HG03139 (cell line): Measurements from ENCODE around the gene CHIA.
"Not testable (repeated sequence)": the region's sequence is repeated elsewhere in the genome, so short reads cannot be mapped to it uniquely, and the experiment has no call there.

ENCODE experiments used
- ATAC-seq: cut with Tn5 transposase; IDR thresholded peaks from one replicate; pipeline ENCODE4 v1.9.1; 2021; ENCODE audit not compliant: unreplicated experiment

The CHIA gene

GRCh38 chr1:111283838-111284237 lies 6.8 kb upstream of the CHIA start:
- ATAC-seq, result no peak

- ATAC-seq, result no peak
Observed at GRCh38 chr1:111285879-111286278, 4.8 kb upstream of the CHIA start.

DNA sequence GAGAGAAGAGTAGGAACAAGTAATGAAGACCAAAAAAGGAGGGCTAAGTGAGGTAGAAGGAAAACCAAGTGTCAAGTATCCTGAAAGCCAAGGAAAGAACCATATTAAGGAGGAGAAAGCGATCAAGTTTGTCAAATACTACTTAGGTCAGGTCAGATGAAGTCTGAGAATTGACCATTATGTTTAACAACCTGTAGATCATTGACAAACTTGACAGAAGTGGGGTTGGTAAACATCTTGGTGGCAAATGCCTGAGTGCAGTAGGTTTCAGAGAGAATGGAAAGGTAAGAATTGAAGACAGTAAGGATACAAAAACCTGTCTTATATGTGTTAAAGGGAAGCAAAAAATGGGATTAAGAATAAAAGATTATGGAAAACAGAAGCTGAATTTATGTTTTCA lies 3.7 kb upstream of the CHIA start:
- ATAC-seq, result no peak

DNA sequence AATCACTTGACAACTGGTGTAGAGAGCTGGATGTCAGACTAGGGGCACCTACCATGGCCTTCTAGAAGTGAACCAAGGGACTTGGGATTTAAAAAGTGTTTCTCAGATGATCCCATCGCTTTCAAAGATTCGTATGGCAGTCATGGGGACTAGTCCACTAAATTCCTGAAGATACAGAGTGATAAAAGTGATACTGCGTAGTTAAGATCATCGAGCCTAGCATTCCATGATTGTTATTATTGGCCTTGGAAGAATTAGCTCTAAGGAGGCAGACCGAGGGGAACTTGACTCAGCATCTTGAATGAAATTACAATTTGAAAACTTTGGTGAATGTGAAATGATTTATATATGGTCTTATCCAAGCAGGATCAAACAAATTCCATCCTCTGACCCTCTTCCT lies 1.3 kb upstream of the CHIA start:
- ATAC-seq, result no peak

DNA sequence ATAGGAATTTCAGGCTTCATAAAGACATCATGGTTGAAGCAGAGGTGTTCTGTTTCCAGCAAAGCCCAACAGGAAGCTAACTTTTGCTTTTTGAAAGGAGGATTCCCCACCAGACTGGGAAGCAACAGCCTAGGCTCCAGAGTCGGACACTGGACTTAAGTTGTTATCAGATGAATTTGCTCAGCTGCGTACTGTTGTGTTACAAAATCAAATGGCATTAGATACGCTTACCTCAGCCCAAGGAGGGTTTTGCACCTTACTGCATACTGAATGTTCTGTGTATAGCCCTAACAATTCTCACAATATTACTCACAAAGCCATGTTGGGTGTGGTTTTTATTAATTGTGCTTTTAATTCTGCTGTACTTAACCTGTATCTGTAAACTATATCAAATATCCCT lies 547 bp upstream of the CHIA start:
- no peak for ATAC-seq

DNA sequence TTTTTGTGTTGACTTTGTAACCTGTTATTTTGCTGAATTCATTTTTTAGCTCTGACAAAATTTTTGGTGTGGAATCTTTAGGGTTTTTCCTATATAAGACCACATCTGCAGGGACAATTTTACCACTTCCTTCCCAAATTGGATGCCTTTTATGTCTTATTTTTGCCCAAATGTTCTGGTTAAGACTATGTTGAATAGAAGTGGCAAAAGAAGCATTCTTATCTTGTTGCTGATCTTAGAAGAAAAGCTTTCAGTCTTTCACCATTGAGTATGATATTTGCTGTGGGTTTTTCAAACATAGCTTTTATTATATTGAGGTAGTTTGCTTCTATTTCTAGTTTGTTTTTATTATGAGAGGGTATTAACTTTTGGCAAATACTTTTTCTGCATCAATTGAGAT lies 3.7 kb downstream of the CHIA start:
- ATAC-seq, result no peak

- no peak for ATAC-seq
Observed at GRCh38 chr1:111302374-111302773, 11.7 kb downstream of the CHIA start.

DNA sequence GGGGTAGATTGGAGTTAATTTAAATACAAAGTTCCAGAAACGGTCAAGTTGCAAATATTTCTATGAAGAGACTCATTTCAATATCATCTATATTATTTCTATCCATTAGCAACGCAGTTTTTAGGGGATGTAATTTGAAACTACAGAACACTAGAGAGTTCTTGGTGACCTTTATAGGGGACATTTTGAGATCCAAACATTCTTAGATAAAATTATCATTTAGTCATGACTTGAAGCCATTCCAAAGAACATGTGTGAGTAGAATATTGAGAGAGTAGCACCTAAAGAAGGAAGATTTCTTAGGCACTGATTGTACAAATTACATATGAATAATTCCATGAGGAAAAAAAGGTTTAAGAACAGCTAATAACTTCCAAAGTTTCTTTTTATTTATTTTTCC lies 19.0 kb downstream of the CHIA start:
- no peak for ATAC-seq

DNA sequence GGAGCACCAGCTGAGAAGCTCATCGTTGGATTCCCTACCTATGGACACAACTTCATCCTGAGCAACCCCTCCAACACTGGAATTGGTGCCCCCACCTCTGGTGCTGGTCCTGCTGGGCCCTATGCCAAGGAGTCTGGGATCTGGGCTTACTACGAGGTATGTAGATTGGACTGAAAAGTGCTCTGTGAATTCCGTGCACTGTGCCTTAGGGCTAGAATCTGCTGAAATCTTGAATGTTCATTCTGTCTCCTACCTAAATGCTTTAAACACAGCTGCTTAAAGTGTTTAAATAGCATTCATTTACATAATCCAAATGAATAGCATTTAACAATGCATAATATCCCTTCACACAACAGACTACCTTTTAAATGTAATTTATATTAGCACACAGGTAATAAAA lies 27.9 kb downstream of the CHIA start:
- no peak for ATAC-seq

GRCh38 chr1:111320066-111320879 lies 29.6 kb downstream of the CHIA start:
- ATAC-seq, result no peak

- no peak for ATAC-seq
Observed at GRCh38 chr1:111323231-111323630, 32.6 kb downstream of the CHIA start.

DNA sequence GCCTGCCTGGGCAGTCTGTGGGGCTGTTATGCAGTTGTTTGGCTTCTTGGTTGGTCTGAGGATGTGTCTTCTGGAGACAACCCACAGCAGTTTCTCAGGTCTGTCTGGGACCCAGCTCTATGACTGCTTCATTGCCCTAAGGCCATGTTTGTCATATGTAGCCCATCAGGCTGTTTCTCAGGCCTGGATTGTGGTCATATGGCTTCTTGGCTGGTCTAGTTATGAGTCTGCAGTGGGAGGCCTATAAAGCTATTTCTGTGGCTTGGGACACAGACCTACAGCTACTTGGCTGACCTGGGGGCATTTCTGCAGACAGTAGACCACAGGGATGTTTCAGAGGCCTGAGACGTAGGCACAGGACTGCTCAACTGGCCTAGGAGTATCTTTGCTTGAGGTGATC lies 41.5 kb downstream of the CHIA start:
- ATAC-seq, result no peak

DNA sequence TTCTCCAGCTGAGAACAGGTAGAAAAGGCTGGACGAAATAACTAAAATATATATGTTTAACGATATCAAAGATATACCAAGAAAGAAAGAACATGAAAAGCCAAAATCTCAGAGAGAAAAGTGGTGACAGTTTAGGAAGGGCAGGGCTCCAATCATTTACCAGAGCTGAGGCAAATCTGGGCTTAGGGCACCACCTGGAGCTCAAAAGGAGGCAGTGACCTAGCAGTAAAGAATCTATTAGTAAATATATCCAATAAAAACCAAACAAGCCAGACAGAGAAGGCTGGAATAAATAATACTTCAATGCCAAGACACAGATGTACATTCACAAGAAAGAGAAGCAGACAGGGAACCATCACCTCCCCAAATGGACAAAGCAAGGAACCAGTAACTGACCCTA lies 43.5 kb downstream of the CHIA start:
- no peak for ATAC-seq

- ATAC-seq, result not testable (repeated sequence)
Observed at GRCh38 chr1:111335214-111335877, 44.7 kb downstream of the CHIA start.

DNA sequence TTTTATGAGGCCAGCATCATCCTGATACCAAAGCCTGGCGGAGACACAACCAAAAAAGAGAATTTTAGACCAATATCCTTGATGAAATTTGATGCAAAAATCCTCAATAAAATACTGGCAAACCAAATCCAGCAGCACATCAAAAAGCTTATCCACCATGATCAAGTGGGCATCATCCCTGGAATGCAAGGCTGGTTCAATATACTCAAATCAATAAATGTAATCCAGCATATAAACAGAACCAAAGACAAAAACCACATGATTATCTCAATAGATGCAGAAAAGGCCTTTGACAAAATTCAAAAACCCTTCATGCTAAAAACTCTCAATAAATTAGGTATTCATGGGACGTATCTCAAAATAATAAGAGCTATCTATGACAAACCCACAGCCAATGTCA lies 48.2 kb downstream of the CHIA start:
- ATAC-seq, result not testable (repeated sequence)

- peak; percentile 85 for ATAC-seq
Observed at GRCh38 chr1:111346089-111346885, 55.6 kb downstream of the CHIA start.

DNA sequence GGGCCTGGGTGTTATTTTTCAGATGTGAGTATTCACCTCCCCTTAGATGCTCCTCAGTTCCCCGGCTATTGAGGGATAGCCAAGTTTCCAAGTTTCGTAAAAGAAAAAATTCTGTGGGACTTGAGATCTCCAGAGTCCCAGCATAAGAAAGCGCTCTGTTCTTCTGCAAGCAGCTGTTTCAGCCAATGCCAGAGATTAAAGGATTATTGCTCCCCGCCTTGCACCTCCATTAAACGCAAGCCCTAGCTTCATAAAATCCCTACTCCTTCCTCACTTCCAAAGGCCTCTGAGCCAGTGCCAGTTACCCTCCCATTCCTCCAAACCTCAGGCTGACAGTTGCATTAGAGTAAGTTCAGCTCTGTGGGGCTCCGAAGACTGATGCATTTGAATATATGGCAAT lies 56.4 kb downstream of the CHIA start:
- ATAC-seq, result no peak

- no peak for ATAC-seq
Observed at GRCh38 chr1:111351700-111352099, 61.0 kb downstream of the CHIA start.

DNA sequence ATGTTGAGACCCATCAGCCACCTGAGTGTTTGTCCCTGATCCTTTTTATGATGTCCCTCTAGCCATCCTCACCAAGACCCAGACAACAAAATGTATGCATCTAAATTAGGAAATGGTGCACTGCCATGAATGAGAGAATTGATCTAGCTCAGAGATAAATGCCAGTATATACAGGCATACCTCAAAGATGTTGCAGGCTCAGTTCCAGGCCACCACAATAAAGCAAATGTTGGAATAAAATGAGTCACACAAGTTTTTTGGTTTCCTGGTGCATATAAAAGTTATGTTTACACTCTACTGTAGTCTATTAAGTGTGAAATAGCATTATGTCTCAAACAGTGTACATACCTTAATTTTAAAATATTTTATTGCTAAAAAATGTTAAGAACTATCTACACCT lies 63.9 kb downstream of the CHIA start:
- no peak for ATAC-seq

GRCh38 chr1:111358964-111359363 lies 68.3 kb downstream of the CHIA start:
- no peak for ATAC-seq

DNA sequence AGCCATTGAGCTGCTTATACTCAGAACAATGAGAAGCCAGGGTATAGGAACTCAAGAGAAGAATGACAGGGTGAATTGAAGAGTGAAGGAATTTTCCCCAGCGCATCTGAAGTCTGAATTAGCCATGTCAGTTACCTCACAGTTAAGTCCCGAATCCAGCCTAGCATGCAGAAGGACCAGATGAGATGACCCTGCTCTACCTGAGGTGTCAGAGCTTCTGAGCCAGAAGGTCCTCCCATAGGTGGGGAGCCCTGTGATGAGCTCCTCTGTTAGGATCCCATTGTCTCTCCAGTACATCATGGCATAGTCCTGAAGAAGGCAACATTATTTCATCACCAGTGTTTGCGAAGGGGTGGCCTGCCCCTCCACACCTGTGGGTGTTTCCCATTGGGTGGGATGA lies 68.7 kb downstream of the CHIA start:
- ATAC-seq, result no peak

- not testable (repeated sequence) for ATAC-seq
Observed at GRCh38 chr1:111360257-111360656, 69.6 kb downstream of the CHIA start.
